Measurements from ENCODE around the gene TKTL2.
A peak's percentile ranks its signal among the peaks of the same experiment; 100 is the strongest.

TKTL2 gene

GRCh38 chr4:163495900-163496299 lies 22.3 kb upstream of the TKTL2 start:
- TF ChIP-seq CTCF (conservative IDR thresholded peaks at IDR 0.05; ENCODE audit: low read depth, low read length) = no peak
- peaks cover 16% of the 10 kb centered on the region for H4K20me1 ChIP-seq (ENCODE audit: insufficient read depth)

GRCh38 chr4:163494360-163495241 lies 21.0 kb upstream of the TKTL2 start, which contains the start of gene TMA16:
Gene TMA16, plus strand, starts transcription at chr4:163494690. Its CDS starts 112 bp downstream, at chr4:163494802.
- Histone ChIP-seq H3K79me2 (ENCODE audit: insufficient read depth, low read depth) (peaks cover 48% of the 10 kb centered on the region), H3K27ac (peak within 1 kb of the TSS; percentile 99), H3K36me3 (ENCODE audit: insufficient read depth) (no peaks in the 10 kb centered on the region), H2AFZ (ENCODE audit: low read depth) (peak within 1 kb of the TSS; percentile 65), H3K4me1 (ENCODE audit: low read depth, poor library complexity, severe bottlenecking) (peaks cover 35% of the 10 kb centered on the region), H3K4me2 (peak within 1 kb of the TSS; percentile 96), H3K4me3 (IDR thresholded peaks at IDR 0.05; ENCODE audit: insufficient read depth, low read depth, low read length) (no peak within 1 kb of the TSS), H4K20me1 (ENCODE audit: insufficient read depth) (peaks cover 7% of the 10 kb centered on the region; the same call in 1 of the 2 replicates), H3K27me3 (ENCODE audit: insufficient read depth, low read depth) (no peaks in the 10 kb centered on the region), H3K9ac (peak within 1 kb of the TSS; percentile 99)
- TF ChIP-seq CTCF (conservative IDR thresholded peaks at IDR 0.05; ENCODE audit: low read depth, low read length) = no peak

More at GRCh38 chr4:163495900-163496299, 22.3 kb upstream of the TKTL2 start:
- Histone ChIP-seq H3K79me2 (ENCODE audit: insufficient read depth, low read depth) (peaks cover 61% of the 10 kb centered on the region), H3K4me1 (ENCODE audit: low read depth, poor library complexity, severe bottlenecking) (peaks cover 35% of the 10 kb centered on the region), H3K27ac (peak overlapping the region; percentile 99), H3K36me3 (ENCODE audit: insufficient read depth) (no peaks in the 10 kb centered on the region), H2AFZ (ENCODE audit: low read depth) (no peak overlapping the region), H3K27me3 (ENCODE audit: insufficient read depth, low read depth) (no peaks in the 10 kb centered on the region), H3K9ac (peak overlapping the region; percentile 99), H3K4me3 (IDR thresholded peaks at IDR 0.05; ENCODE audit: insufficient read depth, low read depth, low read length) (no peak overlapping the region), H3K4me2 (peak overlapping the region; percentile 88)

GRCh38 chr4:163493643-163494359 lies 20.2 kb upstream of the TKTL2 start:
- Histone ChIP-seq H2AFZ (ENCODE audit: low read depth) (peak overlapping the region; percentile 65), H3K9ac (peak overlapping the region; percentile 99), H3K4me2 (peak overlapping the region; percentile 96), H3K27me3 (ENCODE audit: insufficient read depth, low read depth) (no peaks in the 10 kb centered on the region), H3K79me2 (ENCODE audit: insufficient read depth, low read depth) (peaks cover 40% of the 10 kb centered on the region), H3K4me1 (ENCODE audit: low read depth, poor library complexity, severe bottlenecking) (peaks cover 30% of the 10 kb centered on the region), H3K27ac (peak overlapping the region; percentile 99), H3K36me3 (ENCODE audit: insufficient read depth) (no peaks in the 10 kb centered on the region), H3K4me3 (IDR thresholded peaks at IDR 0.05; ENCODE audit: insufficient read depth, low read depth, low read length) (no peak overlapping the region), H4K20me1 (ENCODE audit: insufficient read depth) (no peaks in the 10 kb centered on the region)
- TF ChIP-seq CTCF (conservative IDR thresholded peaks at IDR 0.05; ENCODE audit: low read depth, low read length) = no peak

GRCh38 chr4:163492951-163493504 lies 19.5 kb upstream of the TKTL2 start:
- no peak for TF ChIP-seq CTCF (conservative IDR thresholded peaks at IDR 0.05; ENCODE audit: low read depth, low read length)
- no peak overlapping the region for H3K4me3 ChIP-seq (IDR thresholded peaks at IDR 0.05; ENCODE audit: insufficient read depth, low read depth, low read length)
- peak overlapping the region; percentile 99; the same call in 1 of the 2 replicates for H3K27ac ChIP-seq
- peak overlapping the region; percentile 96 for H3K4me2 ChIP-seq
- H2AFZ ChIP-seq (ENCODE audit: low read depth) = peak overlapping the region; percentile 65; the same call in 1 of the 2 replicates
- peaks cover 27% of the 10 kb centered on the region for H3K4me1 ChIP-seq (ENCODE audit: low read depth, poor library complexity, severe bottlenecking)
- no peaks in the 10 kb centered on the region for H3K27me3 ChIP-seq (ENCODE audit: insufficient read depth, low read depth)
- H3K79me2 ChIP-seq (ENCODE audit: insufficient read depth, low read depth) = peaks cover 34% of the 10 kb centered on the region
- no peaks in the 10 kb centered on the region for H4K20me1 ChIP-seq (ENCODE audit: insufficient read depth)
- peak overlapping the region; percentile 99 for H3K9ac ChIP-seq
- no peaks in the 10 kb centered on the region for H3K36me3 ChIP-seq (ENCODE audit: insufficient read depth)
